NCI-H187 treated with DMSO at 0.1 percent for 48 hours (cell line): ENCODE measurements around the gene AHRR.
"Not testable (repeated sequence)": the region's sequence is repeated elsewhere in the genome, so short reads cannot be mapped to it uniquely, and the experiment has no call there.

ENCODE experiments used
- DNase-seq: peaks from one replicate; lab custom pipeline; 2025; lab: John Stamatoyannopoulos, UW

The AHRR gene

GRCh38 chr5:475704-476101, 154.2 kb downstream of the AHRR start:
- DNase-seq: no peak

- DNase-seq: no peak
Observed at GRCh38 chr5:476102-476813, 154.7 kb downstream of the AHRR start.

- DNase-seq: no peak
Observed at GRCh38 chr5:476814-477175, 155.3 kb downstream of the AHRR start.

GRCh38 chr5:477247-477646, 155.7 kb downstream of the AHRR start:
- no peak for DNase-seq

- no peak for DNase-seq
Observed at GRCh38 chr5:477871-478270, 156.4 kb downstream of the AHRR start.

- DNase-seq: no peak
Observed at GRCh38 chr5:478369-478981, 157.0 kb downstream of the AHRR start.

- DNase-seq: no peak
Observed at GRCh38 chr5:478982-479535, 157.5 kb downstream of the AHRR start.

- DNase-seq: no peak
Observed at GRCh38 chr5:479566-480319, 158.2 kb downstream of the AHRR start.

- DNase-seq: no peak
Observed at GRCh38 chr5:481347-481746, 159.8 kb downstream of the AHRR start.

- DNase-seq: no peak
Observed at GRCh38 chr5:482021-482420, 160.5 kb downstream of the AHRR start.

GRCh38 chr5:482506-482905, 161.0 kb downstream of the AHRR start:
- no peak for DNase-seq

- DNase-seq: no peak
Observed at GRCh38 chr5:483011-483410, 161.5 kb downstream of the AHRR start.

GRCh38 chr5:483434-484140, 162.1 kb downstream of the AHRR start:
- DNase-seq: no peak

GRCh38 chr5:484556-484955, 163.0 kb downstream of the AHRR start:
- no peak for DNase-seq

- no peak for DNase-seq
Observed at GRCh38 chr5:485113-485945, 163.8 kb downstream of the AHRR start.

- no peak for DNase-seq
Observed at GRCh38 chr5:485946-486491, 164.5 kb downstream of the AHRR start.

- DNase-seq: not testable (repeated sequence)
Observed at GRCh38 chr5:486597-486996, 165.1 kb downstream of the AHRR start.
